ENCODE data around the gene MDN1.

MDN1 gene

GRCh38 chr6:89702349-89702748 is 117.2 kb downstream of the MDN1 start:
- DNase-seq (ENCODE audit: low read depth, low spot score) = no peak

DNA sequence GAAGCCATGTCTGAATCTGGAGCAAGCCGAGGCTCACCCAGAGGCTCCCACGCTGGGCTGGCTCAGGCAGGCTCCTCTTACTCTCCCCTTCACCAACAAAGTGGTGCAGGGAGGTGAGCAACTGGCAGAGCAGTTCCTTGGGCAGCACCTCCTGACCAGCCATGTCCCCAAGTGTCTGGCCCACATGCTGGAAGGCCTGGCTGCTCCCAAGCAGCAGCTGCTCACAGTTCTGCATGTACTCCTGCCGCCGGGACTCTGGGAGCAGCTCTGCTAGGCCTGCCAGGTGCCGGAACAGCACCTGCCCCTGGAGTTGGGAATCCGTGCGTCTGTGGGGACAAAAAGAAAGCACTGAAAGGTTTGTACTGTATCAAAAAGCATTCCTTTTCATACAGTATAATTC is 123.9 kb downstream of the MDN1 start:
- DNase-seq (ENCODE audit: low read depth, low spot score) = no peak

GRCh38 chr6:89694428-89694827 is 125.2 kb downstream of the MDN1 start:
- DNase-seq (ENCODE audit: low read depth, low spot score) = no peak

DNA sequence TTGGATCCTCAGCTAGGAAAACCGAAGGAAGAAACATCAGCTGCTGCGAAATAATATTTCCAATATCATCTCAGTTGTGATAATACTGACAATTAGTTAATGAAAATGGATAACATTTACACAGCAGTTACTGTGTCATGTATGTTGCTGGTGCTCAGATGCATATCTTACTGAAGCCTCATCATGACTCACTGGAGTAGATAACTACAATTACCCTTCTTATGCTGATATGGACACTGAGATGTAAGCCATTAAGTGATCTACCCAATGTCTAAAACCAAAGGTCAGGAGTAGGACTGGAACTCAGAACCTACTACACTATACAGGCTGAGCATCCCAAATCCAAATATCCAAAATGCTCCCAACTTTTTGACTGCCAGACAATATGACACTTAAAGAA is 126.4 kb downstream of the MDN1 start:
- no peak for DNase-seq (ENCODE audit: low read depth, low spot score)

DNA sequence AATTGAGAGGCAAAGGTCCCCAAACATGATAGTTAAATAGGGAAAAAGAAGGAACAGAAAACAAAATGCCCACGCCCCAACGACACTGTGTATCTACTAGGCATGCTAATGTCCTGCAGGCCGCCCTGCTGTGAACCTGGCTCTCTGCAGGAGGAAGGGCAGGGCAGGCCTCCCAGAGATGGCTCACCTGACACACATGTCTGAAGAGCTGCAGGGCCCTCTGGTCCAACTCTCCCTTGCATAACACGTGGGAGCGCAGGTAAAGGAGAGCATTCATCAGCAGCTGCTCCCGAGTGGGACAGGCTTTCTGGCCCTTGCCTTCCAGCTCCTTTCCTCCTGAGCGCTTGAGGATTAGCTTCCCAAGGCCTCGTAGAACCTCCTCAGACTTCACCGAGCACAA is 127.3 kb downstream of the MDN1 start:
- no peak for DNase-seq (ENCODE audit: low read depth, low spot score)

DNA sequence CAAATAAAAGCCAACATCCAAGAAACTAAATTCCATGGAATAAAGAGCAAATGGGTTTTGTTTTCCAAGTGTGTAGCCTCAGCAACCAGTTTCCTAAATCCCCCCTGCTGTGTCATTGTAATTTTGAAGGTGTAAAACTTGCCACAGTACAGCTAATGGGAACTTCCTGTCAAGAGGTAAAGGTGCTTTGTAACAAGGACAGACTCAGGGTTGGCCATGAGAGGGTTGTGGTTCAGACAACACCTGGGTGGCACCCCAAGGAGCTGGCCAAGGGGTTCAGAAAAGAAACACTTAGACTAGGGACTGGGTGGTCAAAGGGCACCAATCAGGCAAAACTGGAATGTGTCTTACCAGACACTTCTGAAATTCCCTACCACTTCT is 128.7 kb downstream of the MDN1 start:
- no peak for DNase-seq (ENCODE audit: low read depth, low spot score)

DNA sequence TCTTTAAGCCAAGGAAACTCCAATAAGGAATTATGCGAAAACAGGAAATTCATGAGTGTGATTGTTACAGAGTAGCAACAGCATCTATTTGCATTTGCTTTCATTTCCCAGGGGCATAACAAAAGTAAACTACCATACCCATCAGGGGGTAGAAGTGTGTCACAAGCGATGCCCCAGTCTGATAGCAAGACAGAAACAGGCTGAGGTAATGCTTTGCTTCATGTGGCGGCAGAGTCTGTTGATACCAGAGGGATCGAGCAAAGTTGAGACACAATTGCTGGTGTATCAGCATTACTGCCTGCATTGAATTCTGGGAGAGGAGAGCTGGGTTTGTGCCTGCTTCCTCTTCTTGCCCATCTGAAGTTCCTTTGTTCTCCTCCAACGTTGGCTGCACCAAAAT is 129.9 kb downstream of the MDN1 start:
- no peak for DNase-seq (ENCODE audit: low read depth, low spot score)

DNA sequence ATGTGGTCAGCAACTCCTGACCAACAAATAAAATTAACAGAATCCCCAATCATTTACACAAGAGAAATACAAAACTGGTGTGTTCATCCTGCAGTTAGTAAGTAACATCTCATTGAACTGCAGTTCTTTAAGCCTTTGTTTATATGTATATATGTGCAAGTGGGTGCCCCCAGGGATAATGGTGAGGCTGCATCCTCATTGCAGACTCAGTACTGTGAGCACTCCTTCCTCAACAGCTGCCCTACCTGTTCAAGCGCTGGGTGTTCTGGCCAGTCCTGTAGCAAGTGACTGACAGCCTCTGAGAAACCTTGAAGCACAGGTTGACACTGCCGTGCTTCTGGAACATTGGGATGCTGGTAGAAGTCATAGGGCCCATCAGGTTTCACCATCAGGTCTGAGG is 131.3 kb downstream of the MDN1 start:
- DNase-seq (ENCODE audit: low read depth, low spot score) = no peak

DNA sequence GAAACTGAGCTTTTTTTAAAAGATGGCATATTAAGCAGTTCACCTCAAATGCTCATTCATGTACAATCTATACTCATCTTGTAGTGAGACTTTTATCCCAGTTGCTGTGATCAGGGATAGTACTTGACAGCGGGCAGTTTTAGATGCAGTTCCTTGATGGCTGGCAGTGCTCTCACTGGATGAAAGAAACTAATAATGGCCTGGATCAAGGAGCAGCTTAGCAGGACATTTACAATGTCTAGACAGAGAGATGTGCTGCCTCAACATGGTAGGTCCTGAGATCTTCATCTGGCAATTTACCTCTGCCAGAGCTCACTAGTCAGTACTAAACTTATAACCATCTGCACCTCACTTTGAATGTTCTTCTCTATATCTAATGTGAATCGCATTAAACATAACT is 134.3 kb downstream of the MDN1 start:
- DNase-seq (ENCODE audit: low read depth, low spot score) = no peak

DNA sequence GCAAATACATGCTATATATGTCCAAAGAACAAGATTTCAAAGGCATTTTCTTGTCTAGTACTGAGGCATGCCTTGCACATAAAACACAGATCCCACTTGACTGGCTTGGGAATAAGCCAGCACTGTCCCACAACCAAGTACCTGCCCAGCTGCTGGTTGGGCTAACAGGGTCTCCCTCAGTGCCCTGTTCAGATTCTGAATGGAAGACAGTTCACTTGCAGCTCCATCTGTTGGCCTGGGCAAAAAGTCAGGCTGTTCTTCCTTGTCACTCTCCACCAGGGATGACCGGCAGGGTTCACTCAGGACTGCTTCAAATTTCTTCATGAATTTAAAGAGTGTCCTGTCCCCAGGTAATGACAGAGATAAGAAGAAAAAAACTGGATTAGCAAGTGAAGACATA is 136.6 kb downstream of the MDN1 start:
- no peak for DNase-seq (ENCODE audit: low read depth, low spot score)

DNA sequence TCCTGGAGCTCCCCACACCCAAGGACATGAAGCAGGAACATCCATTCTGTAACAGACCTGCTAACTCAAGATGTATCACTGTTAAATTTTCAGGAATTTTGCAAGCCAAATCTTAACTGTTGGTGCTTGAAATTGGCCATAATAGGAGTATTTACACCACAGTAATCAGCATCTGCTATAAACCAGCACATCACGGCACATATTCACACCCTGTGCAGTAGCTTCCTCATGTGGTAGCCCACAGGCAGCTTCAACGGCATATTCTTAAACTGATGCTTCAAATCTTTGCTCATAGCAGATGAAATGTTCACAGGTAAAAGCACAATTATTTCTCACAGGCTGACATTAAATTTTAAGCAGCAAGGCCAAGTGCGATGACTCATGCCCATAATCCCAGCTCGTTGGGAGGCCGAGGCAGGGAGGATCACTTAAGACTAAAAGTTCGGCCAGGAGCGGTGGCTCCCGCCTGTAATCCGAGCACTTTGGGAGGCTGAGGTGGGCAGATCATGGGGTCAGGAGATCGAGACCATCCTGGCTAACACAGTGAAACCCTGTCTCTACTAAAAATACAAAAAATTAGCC is 137.5 kb downstream of the MDN1 start:
- DNase-seq (ENCODE audit: low read depth, low spot score) = no peak

GRCh38 chr6:89680551-89680950 is 139.0 kb downstream of the MDN1 start:
- no peak for DNase-seq (ENCODE audit: low read depth, low spot score)

GRCh38 chr6:89680150-89680549 is 139.4 kb downstream of the MDN1 start:
- no peak for DNase-seq (ENCODE audit: low read depth, low spot score)

- no peak for DNase-seq (ENCODE audit: low read depth, low spot score)
Observed at GRCh38 chr6:89679215-89680120, 140.1 kb downstream of the MDN1 start.

- DNase-seq (ENCODE audit: low read depth, low spot score) = no peak
Observed at GRCh38 chr6:89678531-89678930, 141.1 kb downstream of the MDN1 start.

- DNase-seq (ENCODE audit: low read depth, low spot score) = no peak
Observed at GRCh38 chr6:89675949-89676748, 143.4 kb downstream of the MDN1 start.

- no peak for DNase-seq (ENCODE audit: low read depth, low spot score)
Observed at GRCh38 chr6:89670935-89671565, 148.5 kb downstream of the MDN1 start.

GRCh38 chr6:89669002-89669401 is 150.6 kb downstream of the MDN1 start:
- DNase-seq (ENCODE audit: low read depth, low spot score) = no peak

GRCh38 chr6:89667872-89668556 is 151.6 kb downstream of the MDN1 start:
- DNase-seq (ENCODE audit: low read depth, low spot score) = no peak

- no peak for DNase-seq (ENCODE audit: low read depth, low spot score)
Observed at GRCh38 chr6:89662659-89663223, 156.9 kb downstream of the MDN1 start.

- no peak for DNase-seq (ENCODE audit: low read depth, low spot score)
Observed at GRCh38 chr6:89661559-89661958, 158.0 kb downstream of the MDN1 start.
